H1 (cell line): ENCODE measurements around the gene DYNC1H1. TPM values are rescaled to one million over a fixed set of nuclear protein-coding genes. Genes with fewer than 3 reads are reported as not detected.

Experiments
- CTCF ChIA-PET: fragments of 300-600 bp; sonication (Branson Sonifier 250); formaldehyde crosslinking; loops from one replicate; lab custom pipeline; 2021; ENCODE audit not compliant: partially characterized antibody; lab: Charles Lee
- POLR2A ChIA-PET: fragments of 300-600 bp; sonication (Branson Sonifier 250); formaldehyde crosslinking; loops from one replicate; lab custom pipeline; 2021; ENCODE audit warnings: inconsistent platforms; ENCODE audit not compliant: partially characterized antibody; lab: Charles Lee
- DNase-seq, 2 experiments: peaks; one replicate each; pipeline versions ENCODE4 v3.0.0 to v3.0.0-alpha.2; 2010 to 2022; ENCODE audit warnings: low spot score in 2 of 2, low read depth in 1 of 2, mixed read lengths in 1 of 2
- FAIRE-seq: peaks from 2 replicates; lab custom pipeline; 2011; peaks lifted over from hg19 to GRCh38; lab: Jason Lieb, UNC
- H2AFZ ChIP-seq: 2 replicates; pipeline ENCODE4 v1.8.1; 2012; ENCODE audit warnings: low read length, inconsistent platforms
- H2AK5ac ChIP-seq: 2 replicates; pipeline ENCODE4 v1.6.1; 2013; ENCODE audit warnings: low read depth, low read length
- H2BK120ac ChIP-seq: replicated peaks from 2 replicates; pipeline ENCODE3; 2013; ENCODE audit warnings: low read depth, low read length, inconsistent platforms
- H2BK12ac ChIP-seq: 2 replicates; pipeline ENCODE4 v1.6.1; 2013; ENCODE audit warnings: low read depth, low read length
- H2BK15ac ChIP-seq: 2 replicates; pipeline ENCODE4 v1.6.1; 2013; ENCODE audit warnings: low read length
- H2BK20ac ChIP-seq: 2 replicates; pipeline ENCODE4 v1.6.1; 2013; ENCODE audit warnings: low read length
- H2BK5ac ChIP-seq: 2 replicates; pipeline ENCODE4 v1.6.1; 2013; ENCODE audit warnings: low read depth, low read length
- H3K14ac ChIP-seq: 2 replicates; pipeline ENCODE4 v1.6.1; 2013; ENCODE audit warnings: inconsistent platforms; ENCODE audit not compliant: insufficient read length
- H3K18ac ChIP-seq: 2 replicates; pipeline ENCODE4 v1.6.1; 2013; ENCODE audit warnings: low read length; ENCODE audit errors: extremely low read depth
- H3K23ac ChIP-seq: 2 replicates; pipeline ENCODE4 v1.6.1; 2013; ENCODE audit warnings: inconsistent platforms; ENCODE audit not compliant: insufficient read length
- H3K23me2 ChIP-seq: 2 replicates; pipeline ENCODE4 v1.6.1; 2013; ENCODE audit warnings: low read depth, low read length
- H3K27ac ChIP-seq: 2 replicates; pipeline ENCODE4 v1.6.1; 2011; ENCODE audit warnings: low read depth, low read length, inconsistent platforms
- H3K27me3 ChIP-seq, 4 experiments: replicated peaks in 1 of 4; 1 replicate in 1 of 4; 2 replicates in 3 of 4; pipeline versions ENCODE4 v1.6.1 to v1.8.1; 2011 to 2013; ENCODE audit warnings: low read length in 3 of 4, mild to moderate bottlenecking in 3 of 4, inconsistent platforms in 2 of 4, mixed read lengths in 2 of 4, moderate library complexity in 1 of 4; ENCODE audit not compliant: control insufficient read depth in 3 of 4, insufficient read depth in 3 of 4; ENCODE audit errors: extremely low read depth in 1 of 4
- H3K36me3 ChIP-seq, 4 experiments: 2 replicates each; pipeline versions ENCODE4 v1.6.1 to v1.8.1; 2011 to 2013; ENCODE audit warnings: mild to moderate bottlenecking in 4 of 4, low read length in 3 of 4, moderate library complexity in 2 of 4, control low read depth in 1 of 4, inconsistent platforms in 1 of 4; ENCODE audit not compliant: insufficient read depth in 4 of 4, control insufficient read depth in 2 of 4
- H3K4ac ChIP-seq: replicated peaks from 2 replicates; pipeline ENCODE3; 2013; ENCODE audit warnings: low read length, low read depth, mixed read lengths, inconsistent platforms; ENCODE audit not compliant: insufficient read length
- H3K4me1 ChIP-seq, 4 experiments: replicated peaks in 1 of 4; 1 replicate in 1 of 4; 2 replicates in 3 of 4; pipeline versions ENCODE4 v1.6.1 to v1.8.1; 2011 to 2013; ENCODE audit warnings: low read length in 3 of 4, inconsistent platforms in 2 of 4, mixed read lengths in 1 of 4; ENCODE audit not compliant: insufficient read depth in 4 of 4, control insufficient read depth in 3 of 4
- H3K4me2 ChIP-seq, 2 experiments: 2 replicates each; pipeline versions ENCODE4 v1.6.1 to v1.8.1; 2011 to 2013; ENCODE audit warnings: low read depth in 2 of 2, low read length in 2 of 2, control low read depth in 1 of 2, inconsistent platforms in 1 of 2, mild to moderate bottlenecking in 1 of 2; ENCODE audit not compliant: insufficient read depth in 1 of 2
- H3K4me3 ChIP-seq, 4 experiments: fragments of 200-600, 300-600 bp in 1 of 4; sonication (generic), shearing (Covaris generic), sonication (Bioruptor Twin) in 1 of 4; 2 replicates each; pipeline versions ENCODE4 v1.5.1 to v1.8.1; 2011 to 2016; ENCODE audit warnings: low read length in 4 of 4, low read depth in 3 of 4, control low read depth in 2 of 4, inconsistent platforms in 2 of 4, mild to moderate bottlenecking in 2 of 4, mixed read lengths in 1 of 4, moderate library complexity in 1 of 4; ENCODE audit not compliant: insufficient read depth in 2 of 4; ENCODE audit errors: extremely low read depth in 1 of 4
- H3K56ac ChIP-seq: replicated peaks from 2 replicates; pipeline ENCODE3; 2013; ENCODE audit warnings: low read depth, mild to moderate bottlenecking, mixed read lengths, low read length, inconsistent platforms; ENCODE audit not compliant: insufficient read length
- H3K79me1 ChIP-seq: 2 replicates; pipeline ENCODE4 v1.6.1; 2013; ENCODE audit warnings: low read depth, low read length, control low read depth
- H3K79me2 ChIP-seq, 2 experiments: 2 replicates each; pipeline versions ENCODE4 v1.6.1 to v1.8.1; 2012 to 2013; ENCODE audit warnings: low read length in 2 of 2, mild to moderate bottlenecking in 2 of 2, inconsistent platforms in 1 of 2; ENCODE audit not compliant: insufficient read depth in 2 of 2, control insufficient read depth in 1 of 2
- H3K9ac ChIP-seq, 4 experiments: replicated peaks in 1 of 4; 1 replicate in 1 of 4; 2 replicates in 3 of 4; pipeline versions ENCODE4 v1.6.1 to v1.8.1; 2011 to 2013; ENCODE audit warnings: low read depth in 3 of 4, low read length in 3 of 4, control low read depth in 2 of 4, mild to moderate bottlenecking in 2 of 4, moderate library complexity in 2 of 4, inconsistent platforms in 1 of 4; ENCODE audit errors: extremely low read depth in 1 of 4
- H3K9me3 ChIP-seq, 2 experiments: 2 replicates each; pipeline versions ENCODE4 v1.6.1 to v1.8.1; 2012 to 2013; ENCODE audit warnings: mild to moderate bottlenecking in 2 of 2, moderate library complexity in 2 of 2, control low read depth in 1 of 2, inconsistent platforms in 1 of 2, low read depth in 1 of 2, low read length in 1 of 2, mixed read lengths in 1 of 2; ENCODE audit not compliant: insufficient read depth in 2 of 2
- H4K20me1 ChIP-seq, 2 experiments: replicated peaks in 1 of 2; 2 replicates each; pipeline versions ENCODE3 to v1.8.1; 2011 to 2013; ENCODE audit warnings: inconsistent platforms in 2 of 2, low read length in 2 of 2, mild to moderate bottlenecking in 1 of 2; ENCODE audit not compliant: insufficient read depth in 2 of 2, control insufficient read depth in 1 of 2
- H4K5ac ChIP-seq: 2 replicates; pipeline ENCODE4 v1.6.1; 2013; ENCODE audit warnings: low read length, low read depth, mixed read lengths, inconsistent platforms; ENCODE audit not compliant: insufficient read length
- H4K8ac ChIP-seq: 2 replicates; pipeline ENCODE4 v1.8.0; 2013; ENCODE audit warnings: mild to moderate bottlenecking, moderate library complexity, low read length, inconsistent platforms; ENCODE audit not compliant: insufficient read depth; ENCODE audit errors: extremely low read depth
- H4K91ac ChIP-seq: replicated peaks from 2 replicates; pipeline ENCODE3; 2013; ENCODE audit warnings: low read length, mixed read lengths, inconsistent platforms; ENCODE audit not compliant: insufficient read length
- BACH1 ChIP-seq: IDR thresholded peaks from 2 replicates; pipeline ENCODE4 v1.6.1; 2012; ENCODE audit warnings: low read length, improper control_type of control experiment
- EGR1 ChIP-seq: IDR thresholded peaks from 2 replicates; pipeline ENCODE4 v1.6.1; 2011; ENCODE audit warnings: low read depth, low read length, borderline replicate concordance
- EP300 ChIP-seq, 2 experiments: IDR thresholded peaks; 1 replicate in 1 of 2; 2 replicates in 1 of 2; pipeline ENCODE4 v1.6.1; 2011 to 2012; ENCODE audit warnings: low read depth in 2 of 2, low read length in 2 of 2, mild to moderate bottlenecking in 2 of 2, borderline replicate concordance in 1 of 2, inconsistent platforms in 1 of 2, moderate library complexity in 1 of 2
- FOSL1 ChIP-seq: IDR thresholded peaks from 2 replicates; pipeline ENCODE4 v1.6.1; 2011; ENCODE audit warnings: mild to moderate bottlenecking, low read depth, low read length, moderate library complexity; ENCODE audit not compliant: insufficient read depth
- KDM1A ChIP-seq: fragments of 200-600, 300-600 bp; sonication (generic); IDR thresholded peaks from 2 replicates; pipeline ENCODE4 v1.7.1; 2016; ENCODE audit warnings: mild to moderate bottlenecking, low read length, borderline replicate concordance
- NANOG ChIP-seq: IDR thresholded peaks from 2 replicates; pipeline ENCODE4 v1.6.1; 2011; ENCODE audit warnings: low read length, low read depth, mild to moderate bottlenecking, inconsistent platforms; ENCODE audit not compliant: insufficient read depth, poor library complexity, severe bottlenecking
- RBBP5 ChIP-seq: IDR thresholded peaks from 2 replicates; pipeline ENCODE4 v1.7.1; 2012; ENCODE audit warnings: low read depth, mild to moderate bottlenecking, inconsistent platforms, low read length, moderate library complexity, borderline replicate concordance
- RFX5 ChIP-seq: IDR thresholded peaks from 2 replicates; pipeline ENCODE4 v1.6.1; 2011; ENCODE audit warnings: low read depth, low read length, improper control_type of control experiment, borderline replicate concordance
- SIN3A ChIP-seq, 2 experiments: IDR thresholded peaks in 1 of 2; conservative IDR thresholded peaks in 1 of 2; 2 replicates each; pipeline ENCODE4 v1.6.1; 2011 to 2012; ENCODE audit warnings: low read length in 2 of 2, improper control_type of control experiment in 1 of 2, low read depth in 1 of 2, mild to moderate bottlenecking in 1 of 2
- SP2 ChIP-seq: IDR thresholded peaks from 2 replicates; pipeline ENCODE4 v1.6.1; 2012; ENCODE audit warnings: mild to moderate bottlenecking, low read length, inconsistent platforms
- WGBS, 2 experiments: shearing (Covaris generic) in 1 of 2; methylation state at CpG; one replicate each; pipeline versions ENCODE4 v1.1.6 to v1.1.7; 2013 to 2015; ENCODE audit warnings: low lambda C conversion rate in 2 of 2, mixed read lengths in 2 of 2, inconsistent platforms in 1 of 2, low coverage in 1 of 2, missing lambda C conversion rate in 1 of 2; ENCODE audit not compliant: insufficient replicate concordance in 2 of 2, insufficient coverage in 1 of 2, insufficient read length in 1 of 2; ENCODE audit errors: extremely low coverage in 1 of 2, missing lambda C conversion rate in 1 of 2; 5-methylcytosine and 5-hydroxymethylcytosine counted together
- polyA plus RNA-seq, 7 experiments: library from polyadenylated mRNA; depleted of rRNA in 3 of 7; stranded (reverse) in 5 of 7; unstranded in 2 of 7; fragments of >200 nt in 5 of 7; fragments of 200-250 nt in 2 of 7; gene quantifications; 1 replicate in 5 of 7; 2 replicates in 1 of 7; 4 replicates in 1 of 7; pipeline versions ENCODE4 v1.2.1 to v1.2.3, GENCODE V29; 2011 to 2013; ENCODE audit warnings: missing spikeins in 2 of 7, mixed read lengths in 2 of 7
- total RNA-seq: library from RNA; stranded (reverse); fragmentation: NEBNext Ultra II Directional; extraction: Animal tissue kit (Norgen Biotek cat#: 25700); gene quantifications from 2 replicates; pipeline ENCODE4 v1.2.1, GENCODE V29; 2021

Gene DYNC1H1
- total and polyA plus RNA-seq, 2 of the 8 experiments (the other 6 are each of a cell fraction or from before 2014, with no cell fraction given) = 238 to 387 TPM

DNA sequence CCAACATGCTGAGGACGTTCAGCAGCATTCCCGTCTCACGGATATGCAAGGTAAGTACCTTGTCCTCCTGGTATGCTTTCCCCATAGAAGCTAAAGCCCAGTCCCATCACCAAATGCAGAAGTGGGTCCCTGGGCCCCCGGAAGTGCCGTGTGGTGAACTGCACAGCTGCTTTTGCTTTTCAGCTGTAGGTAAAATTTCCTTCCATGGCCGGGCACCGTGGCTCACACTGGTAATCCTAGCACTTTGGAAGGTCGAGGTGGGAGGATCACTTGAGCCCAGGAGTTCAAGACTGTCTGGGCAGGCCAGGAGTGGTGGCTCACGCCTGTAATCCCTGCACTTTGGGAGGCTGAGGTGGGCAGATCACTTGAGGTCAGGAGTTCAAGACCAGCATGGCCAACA lies 78.3 kb downstream of the DYNC1H1 start:
- no peak overlapping the region for H2AK5ac ChIP-seq
- no peak overlapping the region for H3K23ac ChIP-seq
- H3K56ac ChIP-seq = no peak overlapping the region
- H3K4me1 ChIP-seq = no peaks in the 10 kb centered on the region
- H2BK120ac ChIP-seq = no peak overlapping the region
- no peak overlapping the region for H2AFZ ChIP-seq
- H3K4ac ChIP-seq = no peak overlapping the region
- no peak overlapping the region for H3K4me3 ChIP-seq
- no peak overlapping the region for H4K5ac ChIP-seq
- POLR2A ChIA-PET = no interaction called here
- H2BK12ac ChIP-seq = no peak overlapping the region
- TF ChIP-seq SIN3A (conservative IDR thresholded peaks at IDR 0.05 in 1 of 2, IDR thresholded peaks at IDR 0.05 in 1 of 2; ENCODE audit: low read depth in 1 of 2, low read length in 2 of 2) (no peak), FOSL1 (no peak), KDM1A (no peak), RBBP5 (no peak), NANOG (no peak), EGR1 (no peak), SP2 (no peak), BACH1 (no peak), RFX5 (no peak), EP300 (IDR thresholded peaks at IDR 0.05; ENCODE audit: borderline replicate concordance in 1 of 2, low read depth in 2 of 2, low read length in 2 of 2) (no peak)
- H3K9ac ChIP-seq = no peak overlapping the region
- no peaks in the 10 kb centered on the region for H3K9me3 ChIP-seq
- H3K79me1 ChIP-seq = no peaks in the 10 kb centered on the region
- H3K36me3 ChIP-seq = peaks cover 43 to 77% (median 68%) of the 10 kb centered on the region in 4 experiments
- H3K14ac ChIP-seq = no peak overlapping the region
- no peak overlapping the region for H4K8ac ChIP-seq
- H4K91ac ChIP-seq = no peak overlapping the region
- DNase-seq = no peak
- 96% methylated on average over 9 of the region's 9 CpGs; no CpG with 5 or more reads in 1 of the 2 experiments for WGBS, 2 experiments
- no peak overlapping the region for H3K4me2 ChIP-seq
- no peak overlapping the region for H2BK20ac ChIP-seq
- H3K18ac ChIP-seq = no peak overlapping the region
- H3K79me2 ChIP-seq = no peaks in the 10 kb centered on the region
- peaks cover 0 to 10% of the 10 kb centered on the region in 2 experiments for H4K20me1 ChIP-seq
- no peak overlapping the region for H2BK15ac ChIP-seq
- no peak for FAIRE-seq
- CTCF ChIA-PET = interaction anchor here (1.1 kb wide), 1 partner anchor 10 kb away, joined by 3 read pairs; no protein-coding TSS in a partner anchor
- H2BK5ac ChIP-seq = no peak overlapping the region
- no peaks in the 10 kb centered on the region for H3K27me3 ChIP-seq
- no peak overlapping the region for H3K27ac ChIP-seq
- no peaks in the 10 kb centered on the region for H3K23me2 ChIP-seq
